GM23248 (cell line): Measurements from ENCODE around the gene TMEM235.

Source experiments
- EZH2 ChIP-seq: fragments of 200-600 bp; sonication (generic); IDR thresholded peaks from 2 replicates; pipeline ENCODE4 v1.6.1; 2018; ENCODE audit warnings: antibody characterized with exemption, mild to moderate bottlenecking; ENCODE audit not compliant: insufficient read depth, poor library complexity, severe bottlenecking
- EZH2phosphoT487 ChIP-seq: fragments of 200-600 bp; sonication (generic); IDR thresholded peaks from 2 replicates; pipeline ENCODE4 v1.6.1; 2018; ENCODE audit warnings: antibody characterized with exemption, moderate library complexity, mild to moderate bottlenecking, low read depth; ENCODE audit not compliant: insufficient read depth

- TF ChIP-seq EZH2, result no peak
- TF ChIP-seq EZH2phosphoT487, result no peak
Measured at GRCh38 chr17:78235885-78236284, 4.5 kb downstream of the TMEM235 start.
